Measurements from ENCODE around the gene GSC.

GRCh38 chr14:94775091-94775870 is 5.4 kb upstream of the GSC start:
- TF ChIP-seq, protein P1, sequence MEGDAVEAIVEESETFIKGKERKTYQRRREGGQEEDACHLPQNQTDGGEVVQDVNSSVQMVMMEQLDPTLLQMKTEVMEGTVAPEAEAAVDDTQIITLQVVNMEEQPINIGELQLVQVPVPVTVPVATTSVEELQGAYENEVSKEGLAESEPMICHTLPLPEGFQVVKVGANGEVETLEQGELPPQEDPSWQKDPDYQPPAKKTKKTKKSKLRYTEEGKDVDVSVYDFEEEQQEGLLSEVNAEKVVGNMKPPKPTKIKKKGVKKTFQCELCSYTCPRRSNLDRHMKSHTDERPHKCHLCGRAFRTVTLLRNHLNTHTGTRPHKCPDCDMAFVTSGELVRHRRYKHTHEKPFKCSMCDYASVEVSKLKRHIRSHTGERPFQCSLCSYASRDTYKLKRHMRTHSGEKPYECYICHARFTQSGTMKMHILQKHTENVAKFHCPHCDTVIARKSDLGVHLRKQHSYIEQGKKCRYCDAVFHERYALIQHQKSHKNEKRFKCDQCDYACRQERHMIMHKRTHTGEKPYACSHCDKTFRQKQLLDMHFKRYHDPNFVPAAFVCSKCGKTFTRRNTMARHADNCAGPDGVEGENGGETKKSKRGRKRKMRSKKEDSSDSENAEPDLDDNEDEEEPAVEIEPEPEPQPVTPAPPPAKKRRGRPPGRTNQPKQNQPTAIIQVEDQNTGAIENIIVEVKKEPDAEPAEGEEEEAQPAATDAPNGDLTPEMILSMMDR (optimal IDR thresholded peaks at IDR 0.05 in 1 of 3, IDR thresholded peaks at IDR 0.05 in 1 of 3, conservative IDR thresholded peaks at IDR 0.05 in 1 of 3; ENCODE audit: extremely low read depth in 1 of 3, insufficient read depth in 2 of 3, low read length in 3 of 3): no peak
- peak; percentile 60 for TF ChIP-seq EZH2 (IDR thresholded peaks at IDR 0.05; ENCODE audit: low read length)

Data from keratinocyte (primary cell).